Subcutaneous adipose tissue (tissue), 4 donors: ENCODE data around the gene IFNGR2. TPM values are rescaled to one million over a fixed set of nuclear protein-coding genes. Genes with fewer than 3 reads are reported as not detected.

Experiments used
- total RNA-seq, 4 donors: library from RNA; depleted of rRNA; stranded (reverse); fragments of >200 nt; gene quantifications; one replicate each; pipeline ENCODE4 v1.1.0, GENCODE V29; 2016
- TF ChIP-seq, protein P1 (sequence below): fragments of 450-650 bp; IDR thresholded peaks from one replicate; pipeline ENCODE4 v1.5.1; 2016; ENCODE audit warnings: low read depth, mild to moderate bottlenecking, control low read depth, antibody characterized with exemption, moderate library complexity

The IFNGR2 gene
- total RNA-seq, 4 donors from 2014 or later, result 64.2 to 208 (median 106) TPM

DNA sequence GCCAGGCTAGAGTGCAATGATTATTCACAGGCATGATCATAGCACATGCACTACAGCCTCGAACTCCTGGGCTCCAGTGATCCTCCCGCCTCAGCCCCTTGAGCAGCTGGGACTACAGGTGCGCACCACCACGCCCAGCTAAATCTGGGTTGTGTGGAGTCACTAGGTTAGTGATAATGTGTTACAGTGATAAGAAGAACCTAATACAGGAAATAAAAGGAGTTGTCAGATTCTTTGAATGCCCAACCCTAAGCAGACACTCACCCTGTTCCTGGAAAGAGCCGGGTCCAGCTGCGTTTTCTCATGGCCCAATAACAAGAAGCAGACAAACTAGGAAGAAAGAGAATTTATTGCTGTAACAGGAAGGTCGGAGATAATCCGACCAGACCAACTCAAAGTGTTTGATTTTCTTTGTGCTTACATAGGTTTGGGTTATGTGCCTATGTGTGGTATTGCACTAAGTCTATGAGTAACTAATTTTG, 8.8 kb downstream of the IFNGR2 start:
- TF ChIP-seq, protein P1, sequence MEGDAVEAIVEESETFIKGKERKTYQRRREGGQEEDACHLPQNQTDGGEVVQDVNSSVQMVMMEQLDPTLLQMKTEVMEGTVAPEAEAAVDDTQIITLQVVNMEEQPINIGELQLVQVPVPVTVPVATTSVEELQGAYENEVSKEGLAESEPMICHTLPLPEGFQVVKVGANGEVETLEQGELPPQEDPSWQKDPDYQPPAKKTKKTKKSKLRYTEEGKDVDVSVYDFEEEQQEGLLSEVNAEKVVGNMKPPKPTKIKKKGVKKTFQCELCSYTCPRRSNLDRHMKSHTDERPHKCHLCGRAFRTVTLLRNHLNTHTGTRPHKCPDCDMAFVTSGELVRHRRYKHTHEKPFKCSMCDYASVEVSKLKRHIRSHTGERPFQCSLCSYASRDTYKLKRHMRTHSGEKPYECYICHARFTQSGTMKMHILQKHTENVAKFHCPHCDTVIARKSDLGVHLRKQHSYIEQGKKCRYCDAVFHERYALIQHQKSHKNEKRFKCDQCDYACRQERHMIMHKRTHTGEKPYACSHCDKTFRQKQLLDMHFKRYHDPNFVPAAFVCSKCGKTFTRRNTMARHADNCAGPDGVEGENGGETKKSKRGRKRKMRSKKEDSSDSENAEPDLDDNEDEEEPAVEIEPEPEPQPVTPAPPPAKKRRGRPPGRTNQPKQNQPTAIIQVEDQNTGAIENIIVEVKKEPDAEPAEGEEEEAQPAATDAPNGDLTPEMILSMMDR, result no peak

DNA sequence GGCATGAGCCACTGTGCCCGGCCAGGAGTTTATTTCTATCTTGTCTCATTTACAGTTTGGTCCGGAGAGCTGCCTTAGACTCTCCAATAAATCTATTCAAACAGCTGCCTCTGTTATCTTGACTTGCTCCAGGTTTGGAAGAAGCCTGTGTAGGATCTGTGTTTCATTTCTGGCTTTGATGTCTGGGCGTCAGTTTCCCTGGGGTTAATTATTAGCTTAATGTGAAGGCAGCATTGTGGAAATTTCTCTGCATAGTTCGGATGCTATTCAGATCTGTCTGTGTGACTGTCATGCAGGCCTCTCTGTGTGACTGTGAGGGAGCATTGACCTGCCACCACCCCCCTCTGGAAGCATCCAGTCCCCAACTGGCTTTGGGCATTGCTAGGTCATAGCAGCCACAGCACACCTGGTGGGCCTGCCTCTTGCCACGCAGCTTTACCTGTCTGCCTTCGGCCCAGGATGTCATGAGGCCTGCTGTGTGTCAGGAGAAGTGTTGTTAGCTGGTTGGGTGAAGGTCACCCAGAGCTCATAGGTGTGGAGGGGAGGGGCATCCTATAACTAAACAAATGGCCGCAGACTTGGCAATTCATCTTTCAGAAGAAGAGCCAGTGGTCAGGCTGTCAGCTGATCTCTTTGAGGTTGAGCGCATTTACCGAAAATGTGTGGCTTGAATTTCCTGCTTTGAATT, 9.8 kb downstream of the IFNGR2 start:
- TF ChIP-seq, protein P1, result no peak

DNA sequence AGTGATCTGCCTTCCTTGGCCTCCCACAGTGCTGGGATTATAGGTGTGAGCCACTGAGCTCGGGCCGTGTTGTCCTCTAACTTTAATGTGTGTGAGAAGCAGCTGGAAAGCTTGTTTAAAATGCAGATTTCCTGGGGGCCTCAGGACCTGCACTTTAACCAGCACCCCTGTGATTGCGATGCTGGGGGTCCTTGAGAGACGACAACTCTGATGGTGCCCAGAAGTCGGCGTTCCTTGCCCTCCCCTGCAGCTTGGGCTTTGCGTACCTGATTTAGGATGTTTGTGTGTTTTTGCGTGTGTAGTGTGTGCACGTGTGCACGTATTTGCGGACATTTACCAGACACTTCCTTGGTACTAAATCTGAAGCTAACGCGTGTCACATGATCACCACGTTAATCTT, 10.9 kb downstream of the IFNGR2 start:
- TF ChIP-seq, protein P1, result no peak

DNA sequence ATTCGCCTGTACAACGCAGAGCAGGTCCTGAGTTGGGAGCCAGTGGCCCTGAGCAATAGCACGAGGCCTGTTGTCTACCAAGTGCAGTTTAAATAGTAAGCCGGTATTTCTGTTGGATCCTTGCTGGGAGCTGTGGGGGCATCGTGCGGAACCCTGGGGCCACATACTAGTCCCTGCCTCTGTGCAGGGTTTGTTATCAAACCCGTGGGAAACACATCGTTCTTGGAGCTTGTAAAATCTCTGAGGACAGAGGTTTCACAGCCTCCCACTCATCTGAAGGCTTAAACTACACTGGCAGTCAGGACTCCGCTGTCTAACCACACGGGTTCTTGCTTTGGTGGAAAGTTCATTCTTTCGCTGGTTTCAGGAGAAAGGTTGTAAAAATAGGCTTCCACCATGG, 11.7 kb downstream of the IFNGR2 start:
- TF ChIP-seq, protein P1, result no peak

DNA sequence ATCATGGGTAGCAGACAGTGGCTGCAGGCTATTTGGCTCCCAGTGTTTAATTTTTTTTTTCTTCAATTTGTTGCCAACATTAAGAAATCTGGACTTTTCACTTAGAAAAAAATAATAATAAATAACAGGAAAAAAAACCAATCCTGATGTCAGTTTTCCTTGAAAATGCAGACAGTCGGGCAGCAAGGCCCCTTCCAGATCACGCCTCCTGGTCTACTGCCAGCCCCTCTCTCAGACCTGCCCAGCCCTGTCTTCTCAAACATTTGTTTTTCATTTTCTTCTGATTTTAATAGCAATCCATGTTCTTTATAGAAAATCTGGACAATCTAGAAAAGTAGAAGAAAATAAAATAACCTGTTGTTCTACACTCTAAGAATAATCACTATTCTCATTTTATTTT, 15.5 kb downstream of the IFNGR2 start:
- TF ChIP-seq, protein P1, result no peak

DNA sequence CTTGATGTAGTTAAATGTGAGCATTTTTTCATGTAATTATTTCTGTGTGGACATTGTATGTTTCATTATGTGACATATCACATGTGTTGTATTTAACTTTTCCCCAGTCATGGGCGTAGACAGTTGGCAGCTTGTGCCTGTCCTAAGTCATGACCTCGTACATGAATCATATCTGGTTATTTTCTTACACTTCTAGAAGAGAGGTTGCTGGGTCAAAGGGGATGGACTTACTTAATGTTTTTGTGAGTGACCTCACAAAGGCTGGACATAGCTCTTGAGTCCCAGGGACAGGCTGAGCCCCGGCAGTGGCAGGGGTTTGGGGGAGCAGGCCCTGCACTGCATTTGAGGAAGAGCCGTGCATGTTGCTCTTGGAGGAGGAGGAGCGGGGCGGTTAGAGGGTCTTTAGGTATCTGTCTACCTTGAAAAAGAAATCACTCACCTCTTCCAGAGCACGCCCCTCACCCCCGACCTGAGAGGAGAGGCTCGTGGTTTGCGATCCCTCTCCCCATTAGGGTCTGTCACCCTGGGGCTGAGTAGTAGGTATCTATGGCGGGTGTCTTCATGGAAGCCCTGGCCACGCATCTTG, 16.4 kb downstream of the IFNGR2 start:
- TF ChIP-seq, protein P1, result no peak

DNA sequence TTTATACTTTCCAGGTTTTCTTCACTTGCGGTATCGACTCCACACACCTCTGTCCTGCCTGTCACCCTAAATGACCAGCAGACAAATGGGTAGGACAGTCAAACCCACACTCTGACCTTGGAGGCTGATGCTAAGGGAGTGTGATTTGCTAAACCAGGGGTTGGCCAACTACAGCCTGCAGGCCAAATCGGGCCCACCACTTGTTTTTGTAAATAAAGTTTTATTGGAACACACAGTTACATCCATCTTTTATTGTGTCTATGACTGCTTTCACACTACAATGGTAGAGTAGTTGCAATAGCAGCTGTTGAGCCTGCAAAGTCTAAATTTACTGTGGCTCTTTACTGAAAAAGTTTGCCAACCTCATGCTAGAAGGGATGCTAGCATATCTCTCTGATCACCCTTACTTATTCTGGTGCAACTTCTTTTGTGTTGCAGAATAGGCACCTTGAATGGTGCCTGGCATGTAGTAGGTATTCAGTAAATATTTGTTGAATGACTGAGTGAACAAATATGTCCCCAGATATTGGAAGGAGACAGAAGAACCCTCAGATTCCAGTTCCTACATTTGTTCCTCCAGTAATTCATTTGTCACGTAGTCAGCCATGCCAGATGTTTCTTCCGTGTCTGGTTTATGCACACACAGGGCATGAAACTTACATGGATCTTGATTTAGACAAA, 18.6 kb downstream of the IFNGR2 start:
- TF ChIP-seq, protein P1, result no peak
